ENCODE results near the gene ARMC10.

Gene ARMC10

GRCh38 chr7:103121641-103122040 is 46.7 kb downstream of the ARMC10 start:
- Histone ChIP-seq H3K79me2 (ENCODE audit: insufficient read depth, low read depth) (no peaks in the 10 kb centered on the region), H3K36me3 (ENCODE audit: insufficient read depth) (no peaks in the 10 kb centered on the region), H2AFZ (ENCODE audit: low read depth) (no peak overlapping the region), H3K4me1 (ENCODE audit: low read depth, poor library complexity, severe bottlenecking) (no peaks in the 10 kb centered on the region), H3K27me3 (ENCODE audit: insufficient read depth, low read depth) (no peaks in the 10 kb centered on the region), H3K27ac (no peak overlapping the region), H3K9ac (no peak overlapping the region), H4K20me1 (ENCODE audit: insufficient read depth) (no peaks in the 10 kb centered on the region), H3K4me3 (IDR thresholded peaks at IDR 0.05; ENCODE audit: insufficient read depth, low read depth, low read length) (no peak overlapping the region), H3K4me2 (no peak overlapping the region)
- no peak for TF ChIP-seq CTCF (conservative IDR thresholded peaks at IDR 0.05; ENCODE audit: low read depth, low read length)

DNA sequence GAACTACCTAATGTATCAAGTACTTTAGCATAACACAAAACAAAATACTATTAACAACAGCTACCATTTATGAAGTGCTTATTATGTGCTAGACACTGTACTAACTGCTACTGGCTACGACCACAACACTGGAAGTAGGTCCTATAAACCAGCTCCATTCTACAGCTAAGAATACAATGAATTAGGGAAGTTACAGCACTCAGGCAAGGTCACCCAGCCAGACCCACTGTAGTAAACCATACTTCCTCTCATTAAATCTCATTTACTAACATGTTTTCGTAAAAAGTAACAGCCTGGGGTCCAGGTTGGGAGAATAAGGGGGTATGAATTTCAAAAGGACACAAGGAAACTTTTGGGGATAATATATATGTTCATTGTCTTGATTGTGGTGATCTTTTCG is 48.6 kb downstream of the ARMC10 start:
- H3K27me3 ChIP-seq (ENCODE audit: insufficient read depth, low read depth) = no peaks in the 10 kb centered on the region
- no peaks in the 10 kb centered on the region for H4K20me1 ChIP-seq (ENCODE audit: insufficient read depth)
- H3K27ac ChIP-seq = no peak overlapping the region
- no peaks in the 10 kb centered on the region for H3K79me2 ChIP-seq (ENCODE audit: insufficient read depth, low read depth)
- H3K36me3 ChIP-seq (ENCODE audit: insufficient read depth) = no peaks in the 10 kb centered on the region
- no peak overlapping the region for H3K4me2 ChIP-seq
- no peaks in the 10 kb centered on the region for H3K4me1 ChIP-seq (ENCODE audit: low read depth, poor library complexity, severe bottlenecking)
- H2AFZ ChIP-seq (ENCODE audit: low read depth) = no peak overlapping the region
- no peak overlapping the region for H3K9ac ChIP-seq
- TF ChIP-seq CTCF (conservative IDR thresholded peaks at IDR 0.05; ENCODE audit: low read depth, low read length) = no peak
- no peak overlapping the region for H3K4me3 ChIP-seq (IDR thresholded peaks at IDR 0.05; ENCODE audit: insufficient read depth, low read depth, low read length)

DNA sequence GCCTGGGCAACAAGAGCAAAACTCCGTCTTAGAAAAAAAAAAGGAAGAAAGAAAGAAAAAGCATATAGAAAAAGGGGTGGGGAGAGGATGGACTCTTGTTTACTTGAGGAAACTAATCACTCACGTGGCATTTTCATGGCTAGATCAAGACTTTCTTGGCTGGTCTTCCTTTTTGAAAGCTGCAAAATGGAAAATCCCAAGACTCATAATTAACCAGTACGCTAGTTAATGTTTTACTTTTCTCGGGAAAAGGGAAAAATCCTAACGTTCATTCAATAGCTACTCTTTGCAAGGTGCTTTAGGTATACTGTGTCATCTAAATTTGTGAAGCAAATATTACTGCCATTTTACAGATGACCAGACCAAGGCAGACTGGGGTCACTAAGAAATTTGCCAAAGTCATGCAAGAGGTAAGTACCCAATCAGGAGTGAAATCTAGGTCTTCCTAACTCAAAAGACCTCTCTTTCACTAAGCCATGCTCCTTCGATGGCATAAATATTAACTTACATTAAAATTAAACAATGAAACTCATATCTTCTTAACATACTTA is 49.6 kb downstream of the ARMC10 start:
- H4K20me1 ChIP-seq (ENCODE audit: insufficient read depth) = no peaks in the 10 kb centered on the region
- no peak overlapping the region for H3K4me2 ChIP-seq
- no peaks in the 10 kb centered on the region for H3K79me2 ChIP-seq (ENCODE audit: insufficient read depth, low read depth)
- H3K4me3 ChIP-seq (IDR thresholded peaks at IDR 0.05; ENCODE audit: insufficient read depth, low read depth, low read length) = no peak overlapping the region
- no peak overlapping the region for H2AFZ ChIP-seq (ENCODE audit: low read depth)
- H3K27ac ChIP-seq = no peak overlapping the region
- TF ChIP-seq CTCF (conservative IDR thresholded peaks at IDR 0.05; ENCODE audit: low read depth, low read length) = no peak
- no peak overlapping the region for H3K9ac ChIP-seq
- H3K36me3 ChIP-seq (ENCODE audit: insufficient read depth) = no peaks in the 10 kb centered on the region
- no peaks in the 10 kb centered on the region for H3K4me1 ChIP-seq (ENCODE audit: low read depth, poor library complexity, severe bottlenecking)
- no peaks in the 10 kb centered on the region for H3K27me3 ChIP-seq (ENCODE audit: insufficient read depth, low read depth)

DNA sequence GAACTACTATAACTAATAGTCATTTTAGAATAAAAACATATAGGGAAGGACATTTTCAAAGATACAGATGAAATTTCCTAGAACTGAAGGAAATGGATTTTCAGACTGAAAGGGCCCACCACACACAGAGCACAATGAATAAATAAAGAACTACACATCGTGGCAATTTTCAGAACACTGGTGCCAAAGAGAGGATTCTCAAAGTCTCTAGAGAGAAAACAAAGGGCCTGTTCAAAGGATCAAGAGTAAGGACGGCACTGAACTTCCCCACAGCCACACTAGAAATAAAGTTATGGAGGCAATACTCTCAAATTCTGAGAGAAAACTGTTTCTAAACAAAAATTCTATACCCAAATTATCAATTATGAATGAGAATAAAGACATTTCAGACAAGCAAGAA is 52.1 kb downstream of the ARMC10 start:
- H3K79me2 ChIP-seq (ENCODE audit: insufficient read depth, low read depth) = no peaks in the 10 kb centered on the region
- no peak overlapping the region for H2AFZ ChIP-seq (ENCODE audit: low read depth)
- no peaks in the 10 kb centered on the region for H4K20me1 ChIP-seq (ENCODE audit: insufficient read depth)
- H3K36me3 ChIP-seq (ENCODE audit: insufficient read depth) = no peaks in the 10 kb centered on the region
- no peak overlapping the region for H3K4me2 ChIP-seq
- no peaks in the 10 kb centered on the region for H3K4me1 ChIP-seq (ENCODE audit: low read depth, poor library complexity, severe bottlenecking)
- no peaks in the 10 kb centered on the region for H3K27me3 ChIP-seq (ENCODE audit: insufficient read depth, low read depth)
- TF ChIP-seq CTCF (conservative IDR thresholded peaks at IDR 0.05; ENCODE audit: low read depth, low read length) = no peak
- H3K27ac ChIP-seq = no peak overlapping the region
- no peak overlapping the region for H3K4me3 ChIP-seq (IDR thresholded peaks at IDR 0.05; ENCODE audit: insufficient read depth, low read depth, low read length)
- no peak overlapping the region for H3K9ac ChIP-seq
